ENCODE results near the gene EHMT1.
A peak's percentile ranks its signal among the peaks of the same experiment; 100 is the strongest.
"Not testable (repeated sequence)": the region's sequence is repeated elsewhere in the genome, so short reads cannot be mapped to it uniquely, and the experiment has no call there.

The EHMT1 gene

DNA sequence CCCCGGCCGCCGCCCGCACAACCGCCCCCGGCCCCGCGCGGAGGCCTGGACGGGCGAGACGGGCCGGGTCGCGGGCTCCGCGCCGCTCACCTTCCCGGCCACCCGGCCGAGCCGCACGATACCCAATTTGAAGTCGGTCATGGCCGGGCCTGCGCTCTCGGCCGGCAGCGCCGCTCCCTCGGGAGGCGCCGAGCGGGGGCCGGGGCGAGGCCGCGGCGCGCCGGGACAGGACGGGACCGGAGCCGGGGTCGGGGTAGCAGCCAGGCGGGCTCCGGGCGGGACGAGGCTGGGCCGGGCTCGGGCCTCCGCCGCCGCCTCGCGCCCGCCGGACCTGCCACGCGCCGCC is 28.7 kb upstream of the EHMT1 start:
- DNase-seq (ENCODE audit: extremely low read depth in 1 of 2, low read depth in 1 of 2) = no peak

DNA sequence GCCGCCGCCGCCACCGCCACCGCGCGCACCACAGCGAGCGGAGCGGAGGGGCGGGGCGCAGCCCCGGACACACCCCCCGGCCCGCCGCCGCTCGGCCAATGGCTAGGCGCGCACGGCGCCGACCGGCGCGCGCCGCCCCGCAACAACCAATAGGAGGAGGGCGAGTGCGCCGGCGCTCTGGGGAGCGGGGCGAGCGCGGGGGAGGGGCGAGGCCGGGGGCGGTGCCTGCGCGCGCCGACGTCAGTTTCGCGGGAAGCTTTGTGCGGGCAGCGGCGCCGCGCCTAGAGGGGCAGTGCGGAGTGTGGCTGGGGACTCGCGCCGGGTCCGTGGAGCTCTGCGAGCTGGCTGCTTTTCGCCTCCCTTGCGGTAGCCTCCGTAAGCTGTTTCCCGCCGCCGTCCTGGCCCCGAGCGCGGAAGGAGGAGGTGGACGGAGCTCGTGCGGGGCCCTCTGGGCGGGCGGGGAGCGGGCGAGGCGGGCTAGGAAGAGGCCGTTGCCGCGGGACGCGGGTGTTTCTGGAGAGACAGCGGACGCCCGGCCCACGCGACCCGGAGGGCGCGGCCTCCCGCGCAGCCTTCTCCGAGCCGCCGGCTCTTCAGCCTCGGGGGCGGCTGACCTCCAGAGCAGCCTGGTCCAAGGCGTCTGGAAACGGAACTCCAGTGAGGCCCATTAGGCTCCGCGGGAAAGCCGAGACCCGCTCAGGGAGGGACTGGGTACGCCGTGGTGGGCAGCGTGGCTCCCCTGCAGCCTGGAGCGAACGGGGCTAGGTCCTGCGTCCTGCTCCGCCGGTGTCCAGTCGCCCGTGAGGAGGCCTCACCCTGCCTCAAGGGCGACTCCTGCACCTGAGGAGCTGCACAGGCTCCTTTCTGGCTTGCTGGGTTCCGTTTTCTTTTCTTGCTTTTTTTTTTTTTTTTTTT is 28.1 kb upstream of the EHMT1 start, which contains the start of gene ZMYND19:
Gene ZMYND19, minus strand, starts transcription at position 44 of the 915 bp plus-strand sequence. CDS start 249 bp downstream, outside the sequence.
- DNase-seq (ENCODE audit: extremely low read depth in 1 of 2, low read depth in 1 of 2) = peak; percentile 63 to 88

DNA sequence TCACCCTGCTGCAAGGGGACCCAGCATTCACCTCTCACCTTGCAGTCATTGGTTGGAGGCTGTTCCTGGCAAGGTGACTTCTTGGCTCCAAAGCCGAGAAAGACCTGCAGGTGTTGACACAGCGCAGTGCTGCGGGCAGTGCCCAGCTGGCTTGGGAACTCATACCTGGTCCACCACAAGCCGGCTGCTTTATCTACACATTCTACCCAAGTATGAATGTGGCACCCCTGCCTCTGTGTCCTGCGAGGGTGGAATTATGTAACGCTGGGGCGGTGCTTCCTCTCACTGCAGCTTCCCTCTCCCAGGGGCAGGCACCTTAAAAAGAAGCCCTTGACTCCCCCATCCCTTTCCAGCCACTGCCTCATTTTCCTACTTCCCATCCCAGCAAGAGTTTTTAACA is 26.0 kb upstream of the EHMT1 start:
- no peak for DNase-seq (ENCODE audit: extremely low read depth in 1 of 2, low read depth in 1 of 2)

DNA sequence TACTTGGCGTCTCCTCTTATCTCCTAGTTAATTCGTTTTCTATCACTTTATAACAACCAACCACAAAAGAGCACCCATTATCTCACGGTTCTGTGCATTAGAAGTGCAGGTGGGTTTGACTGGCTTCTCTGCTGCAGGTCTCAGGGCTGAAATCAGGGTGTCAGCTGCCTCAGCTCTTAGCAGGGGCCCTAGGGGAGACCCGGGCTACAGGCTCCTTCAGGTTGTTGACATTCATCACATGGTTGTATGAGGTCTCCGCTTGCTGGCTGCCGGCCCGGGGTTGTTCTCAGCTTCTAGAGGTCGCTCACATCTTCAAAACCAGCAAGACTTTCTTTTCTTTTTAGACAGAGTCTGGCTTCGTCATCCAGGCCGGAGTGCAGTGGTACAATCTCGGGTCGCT is 25.6 kb upstream of the EHMT1 start:
- no peak for DNase-seq (ENCODE audit: extremely low read depth in 1 of 2, low read depth in 1 of 2)

DNA sequence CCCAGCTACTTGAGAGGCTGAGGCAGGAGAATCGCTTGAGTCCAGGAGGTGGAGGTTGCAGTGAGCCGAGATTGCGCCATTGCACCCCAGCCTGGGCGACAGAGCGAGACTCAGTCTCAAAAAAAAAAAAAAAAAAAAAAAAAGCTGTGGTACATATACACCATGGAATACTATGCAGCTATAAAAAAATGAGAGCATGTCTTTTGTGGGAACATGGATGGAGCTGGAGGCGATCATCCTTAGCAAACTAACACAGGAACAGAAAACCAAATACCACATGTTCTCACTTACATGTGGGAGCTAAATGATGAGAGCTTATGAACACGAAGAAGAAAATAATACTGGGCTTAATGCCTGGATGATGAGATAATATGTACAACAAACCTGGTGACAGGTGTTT is 22.2 kb upstream of the EHMT1 start:
- not testable (repeated sequence) for DNase-seq (ENCODE audit: extremely low read depth in 1 of 2, low read depth in 1 of 2)

DNA sequence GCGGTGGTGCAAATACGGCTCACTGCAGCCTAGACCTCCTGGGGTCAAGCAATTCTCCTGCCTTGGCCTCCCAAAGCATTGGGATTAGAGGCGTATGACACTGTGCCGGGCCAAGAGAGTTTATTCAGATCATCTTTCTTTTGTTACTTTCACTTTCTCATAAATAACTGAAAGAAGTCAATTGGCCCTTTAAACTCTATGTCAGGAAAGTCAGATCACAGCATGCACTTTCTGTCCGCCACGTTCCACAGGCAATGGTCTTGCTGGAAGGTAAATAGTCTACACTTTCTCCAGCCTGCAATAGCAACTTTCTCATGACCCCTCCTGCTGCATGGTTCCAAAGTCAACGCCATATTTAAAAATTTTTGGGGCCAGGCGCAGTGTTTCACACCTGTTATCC is 19.9 kb upstream of the EHMT1 start:
- no peak for DNase-seq (ENCODE audit: extremely low read depth in 1 of 2, low read depth in 1 of 2)

DNA sequence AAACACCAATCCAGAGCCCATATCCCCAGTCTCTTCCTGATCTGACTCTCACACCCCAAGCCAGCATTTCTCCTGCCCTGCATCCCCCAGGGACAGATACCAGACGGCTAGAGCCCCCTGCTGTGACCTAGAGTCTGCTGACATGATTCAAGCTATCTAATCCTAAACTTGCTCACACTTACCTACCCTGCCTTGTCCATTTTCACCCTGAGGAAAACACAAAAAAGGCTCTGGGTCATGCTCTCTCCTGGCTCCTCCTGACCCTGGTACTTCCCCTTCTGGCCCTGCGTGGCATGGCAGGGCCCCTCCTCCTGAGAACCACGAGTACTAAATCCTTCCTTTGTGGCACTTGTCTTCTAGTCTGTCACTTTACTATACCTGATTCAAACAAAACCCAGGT is 16.1 kb upstream of the EHMT1 start:
- DNase-seq (ENCODE audit: extremely low read depth in 1 of 2, low read depth in 1 of 2) = no peak

DNA sequence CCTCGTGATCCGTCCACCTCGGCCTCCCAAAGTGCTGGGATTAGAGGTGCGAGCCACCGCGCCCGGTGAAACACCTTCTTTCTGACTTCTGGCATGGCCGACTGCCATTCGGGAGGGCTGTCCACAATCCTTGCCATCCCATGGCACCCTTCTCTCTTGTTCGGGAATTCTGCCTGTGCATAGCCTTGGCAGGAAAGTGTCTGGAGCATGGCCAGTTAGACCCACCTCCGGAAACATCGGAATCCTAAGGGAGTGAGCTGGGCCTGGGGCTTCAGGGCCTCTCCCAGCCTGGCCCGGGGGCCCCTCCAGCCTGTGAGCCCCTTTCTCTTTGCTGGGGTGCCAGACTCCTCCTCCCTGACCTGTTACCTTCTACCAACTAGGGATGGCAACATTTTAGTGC is 14.9 kb upstream of the EHMT1 start:
- no peak for DNase-seq (ENCODE audit: extremely low read depth in 1 of 2, low read depth in 1 of 2)

DNA sequence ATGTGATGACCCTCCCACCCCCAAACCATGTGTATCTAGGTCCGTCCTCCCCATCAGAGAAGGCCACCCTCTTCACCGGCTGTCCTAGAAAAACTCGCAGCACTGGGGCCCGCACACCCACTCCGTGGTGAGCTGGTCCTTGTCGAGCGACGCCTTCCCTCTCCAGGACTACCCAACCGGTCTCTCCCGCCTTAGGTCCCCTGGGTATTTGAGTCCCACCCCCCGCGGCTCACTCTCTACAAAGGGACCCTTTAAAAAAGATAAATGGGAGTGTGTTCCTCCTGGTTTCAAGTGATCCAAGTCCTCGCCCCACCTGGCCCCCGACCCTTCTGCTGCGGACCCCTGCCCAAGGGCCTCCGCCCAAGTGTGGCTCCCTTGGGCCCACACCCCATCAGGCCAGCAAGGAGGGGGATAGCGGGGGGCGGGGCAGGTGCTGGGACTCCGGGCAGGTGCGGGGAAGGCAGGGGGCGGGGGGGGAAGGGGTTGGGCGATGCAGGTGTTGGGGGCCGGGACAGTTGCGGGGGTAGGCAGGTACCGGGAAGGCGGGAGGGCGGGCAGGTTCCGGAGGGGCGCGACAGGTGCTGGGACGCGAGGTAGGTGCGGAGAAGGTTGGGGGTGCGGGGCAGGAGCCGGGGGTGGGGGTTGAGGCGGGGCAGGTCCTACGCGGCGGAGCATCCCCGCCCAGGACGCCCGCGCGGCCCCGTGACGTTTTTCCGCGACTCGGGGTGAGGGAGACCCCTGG is 14.3 kb upstream of the EHMT1 start:
- DNase-seq (ENCODE audit: extremely low read depth in 1 of 2, low read depth in 1 of 2) = no peak

DNA sequence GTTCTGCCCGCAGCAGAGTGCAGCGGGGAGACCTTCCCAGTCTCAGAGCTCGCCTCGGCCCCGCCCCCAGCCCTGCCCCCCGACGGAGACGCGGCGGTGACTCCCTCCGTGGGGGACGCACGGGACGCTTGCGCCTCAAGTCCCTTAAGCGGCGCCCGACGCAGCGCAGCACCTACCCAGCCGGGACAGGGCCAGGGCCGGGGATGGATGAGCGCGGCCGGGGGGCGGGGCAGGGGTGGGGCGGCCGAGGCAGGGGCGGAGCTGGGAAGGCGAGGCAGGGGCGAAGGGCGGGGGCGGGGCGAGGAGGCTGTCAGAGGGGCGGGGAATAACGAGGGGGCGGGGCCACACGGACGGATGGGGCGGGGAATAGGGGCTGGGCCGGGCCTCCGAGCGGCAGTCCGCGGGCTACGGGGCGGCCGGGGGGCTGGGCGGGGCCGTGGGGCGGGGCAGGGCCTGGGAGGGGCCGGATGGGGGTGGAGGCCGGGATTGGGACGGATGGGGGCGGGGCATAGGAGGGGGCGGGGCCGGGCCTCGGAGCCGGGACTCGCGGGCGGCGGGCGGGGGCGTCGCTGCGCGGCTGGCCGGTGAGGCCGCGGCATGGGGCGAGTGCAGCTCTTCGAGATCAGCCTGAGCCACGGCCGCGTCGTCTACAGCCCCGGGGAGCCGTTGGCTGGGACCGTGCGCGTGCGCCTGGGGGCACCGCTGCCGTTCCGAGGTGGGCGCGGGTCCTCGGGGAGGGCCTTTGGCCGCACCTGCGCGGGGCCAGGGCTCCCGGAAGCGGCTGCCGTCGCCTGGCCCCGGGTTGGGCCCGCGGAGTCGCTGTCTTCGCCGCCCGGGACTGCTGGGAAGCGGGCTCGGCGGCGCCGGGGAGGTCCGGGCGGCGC is 13.4 kb upstream of the EHMT1 start, which contains the start of gene ARRDC1:
Gene ARRDC1, plus strand, starts transcription at position 566 of the 884 bp plus-strand sequence. Its CDS starts 32 bp downstream, at position 598.
- DNase-seq (ENCODE audit: extremely low read depth in 1 of 2, low read depth in 1 of 2) = peak; percentile 89 to 93

DNA sequence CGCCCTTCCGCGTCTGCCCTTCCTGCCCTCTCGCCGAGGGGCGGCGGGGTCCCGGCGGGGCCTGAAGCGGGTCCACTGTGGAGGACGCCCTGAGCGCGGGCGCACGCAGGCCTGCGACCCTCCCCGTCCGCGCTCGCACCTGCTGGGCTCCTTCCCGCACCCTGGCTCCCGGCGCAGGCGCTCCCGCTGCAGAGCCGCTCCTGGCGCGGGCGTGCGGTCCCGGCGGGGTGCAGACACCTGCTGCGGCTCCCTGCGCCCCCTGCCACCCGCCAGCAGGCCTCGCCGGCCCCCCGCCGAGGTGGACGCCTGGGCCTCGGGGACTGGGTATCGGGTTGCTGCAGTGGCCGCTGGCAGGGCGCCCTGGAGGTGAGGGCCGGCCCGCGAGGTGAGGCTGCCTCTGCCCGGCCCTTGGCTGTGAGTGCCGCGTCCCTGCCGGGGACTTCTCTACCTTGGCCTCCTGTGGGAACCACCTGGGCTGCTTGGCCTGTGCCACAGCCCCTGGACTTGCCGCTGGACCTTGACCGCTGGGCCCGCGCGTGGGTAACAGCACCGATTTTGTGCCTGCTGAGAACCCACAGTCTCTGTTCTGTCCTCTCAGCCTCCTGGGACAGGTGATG is 12.7 kb upstream of the EHMT1 start:
- no peak for DNase-seq (ENCODE audit: extremely low read depth in 1 of 2, low read depth in 1 of 2)

DNA sequence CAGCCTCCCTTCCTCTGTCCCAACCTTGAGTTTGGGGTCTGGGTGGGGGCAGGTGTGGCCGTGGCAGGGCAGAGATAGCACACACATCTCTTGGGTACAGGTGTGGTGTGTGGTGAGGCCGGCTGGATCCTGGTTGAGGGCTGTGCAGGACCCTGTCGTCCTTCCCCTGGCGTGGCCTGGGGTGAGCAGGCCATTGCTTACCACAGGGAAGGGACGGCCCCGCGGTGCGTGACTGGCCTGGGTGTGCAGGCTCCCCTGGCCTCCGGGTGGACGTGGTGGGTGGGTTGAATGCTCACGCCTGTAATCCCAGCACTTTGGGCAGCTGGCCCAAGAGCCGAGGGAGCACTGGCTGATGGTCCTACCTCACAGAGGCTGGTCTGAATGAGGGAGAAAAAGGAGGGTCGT is 12.1 kb upstream of the EHMT1 start:
- DNase-seq (ENCODE audit: extremely low read depth in 1 of 2, low read depth in 1 of 2) = no peak

DNA sequence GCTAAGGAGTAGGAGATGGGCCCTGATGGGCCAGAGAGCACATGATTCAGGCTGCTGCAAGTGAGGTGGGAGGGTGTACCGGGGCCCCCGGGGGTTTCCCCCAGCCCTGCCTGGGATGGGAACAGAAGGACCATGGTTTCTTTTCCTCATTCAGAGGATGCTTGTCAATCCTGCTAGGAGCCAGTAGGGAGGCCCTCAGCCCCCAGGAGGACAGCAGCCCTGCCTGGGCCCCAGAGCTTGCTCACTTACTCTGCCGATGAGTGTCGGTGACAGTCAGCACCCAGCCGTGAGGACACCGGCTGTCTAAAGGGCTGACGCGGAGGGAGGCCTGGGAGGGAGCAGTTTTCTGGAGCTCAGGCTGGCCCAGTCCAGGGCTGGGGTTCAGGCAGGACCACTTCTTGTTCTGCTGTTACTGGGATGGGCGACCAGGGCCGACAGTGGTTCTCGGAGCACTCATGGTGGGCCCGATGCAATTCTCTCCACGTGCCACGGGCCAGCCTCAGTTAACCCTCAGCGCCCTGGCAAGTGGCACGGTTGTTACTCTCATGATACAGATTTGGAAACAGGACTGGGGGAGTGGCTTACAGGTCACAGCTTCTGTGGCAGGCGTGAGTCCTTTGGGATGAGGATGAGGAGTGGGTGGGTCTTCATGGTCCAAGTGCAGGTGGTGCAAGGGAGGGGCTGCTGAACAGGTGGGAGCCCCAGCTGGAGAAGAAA is 11.5 kb upstream of the EHMT1 start:
- no peak for DNase-seq (ENCODE audit: extremely low read depth in 1 of 2, low read depth in 1 of 2)

DNA sequence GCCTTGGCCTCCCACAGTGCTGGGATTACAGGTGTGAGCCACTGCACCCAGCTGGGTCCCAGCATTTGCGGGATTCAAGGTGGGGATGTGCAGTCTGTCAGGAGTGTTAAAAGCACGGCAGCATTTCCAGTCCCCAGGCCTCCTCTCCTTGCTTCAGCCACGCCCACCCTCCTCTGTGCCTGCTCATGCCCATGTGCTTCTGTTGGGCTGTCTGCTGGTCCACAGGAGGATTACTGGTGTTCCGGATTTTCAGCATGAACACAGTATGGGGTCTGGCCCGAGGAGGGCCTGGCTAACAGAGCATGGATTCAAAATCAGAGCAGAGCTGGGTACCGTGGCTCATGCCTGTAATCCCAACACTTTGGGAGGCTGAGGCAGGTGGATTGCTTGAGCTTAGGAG is 7.9 kb upstream of the EHMT1 start:
- no peak for DNase-seq (ENCODE audit: extremely low read depth in 1 of 2, low read depth in 1 of 2)

DNA sequence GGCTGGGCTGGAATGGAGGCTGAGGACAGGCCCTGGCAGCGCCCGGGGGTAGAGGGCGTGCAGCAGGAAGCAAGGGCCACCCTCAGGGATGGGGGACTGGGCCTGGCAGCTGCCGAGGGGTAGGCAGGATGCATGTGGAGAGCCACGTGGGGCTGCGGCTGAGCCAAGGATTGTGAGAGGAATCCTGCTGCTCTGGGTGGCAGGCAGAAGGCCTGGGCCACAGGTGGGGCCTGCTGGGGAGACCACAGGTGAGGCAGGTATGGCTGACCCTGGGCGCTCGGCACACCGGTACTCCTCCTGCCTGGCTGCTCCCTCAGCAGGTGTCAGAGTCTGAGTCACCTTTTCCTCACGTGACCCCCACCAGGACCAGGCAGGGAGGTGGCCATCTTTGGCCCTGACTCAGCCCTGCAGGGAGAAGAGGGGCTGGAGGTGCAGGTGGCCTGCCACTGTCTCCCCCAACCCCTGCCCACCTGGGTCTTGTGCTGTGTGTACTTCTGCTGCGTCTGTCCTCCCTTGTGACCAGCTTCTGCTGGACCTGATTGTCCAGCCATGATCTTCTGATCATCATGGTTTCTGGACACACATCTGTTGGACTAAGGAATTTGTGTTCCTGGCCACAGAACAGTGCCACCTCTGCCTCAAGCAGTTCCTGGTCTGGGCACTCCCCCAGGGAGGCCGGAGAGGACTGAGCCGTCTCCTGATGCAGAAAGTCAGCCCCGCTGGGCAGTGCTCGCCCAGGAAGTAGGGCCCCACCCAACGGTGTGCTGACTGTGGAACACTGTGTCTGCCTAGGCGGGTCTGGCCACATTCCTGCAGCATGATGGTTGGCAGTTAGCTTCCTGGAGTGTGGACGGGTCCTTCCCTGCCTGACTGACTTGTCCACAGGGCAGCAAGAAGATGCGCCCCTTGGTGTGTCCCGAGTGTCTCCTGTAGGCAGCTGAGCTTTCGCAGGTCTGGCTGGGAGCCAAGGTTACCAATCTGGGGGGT is 6.9 kb upstream of the EHMT1 start:
- DNase-seq (ENCODE audit: extremely low read depth in 1 of 2, low read depth in 1 of 2) = no peak

DNA sequence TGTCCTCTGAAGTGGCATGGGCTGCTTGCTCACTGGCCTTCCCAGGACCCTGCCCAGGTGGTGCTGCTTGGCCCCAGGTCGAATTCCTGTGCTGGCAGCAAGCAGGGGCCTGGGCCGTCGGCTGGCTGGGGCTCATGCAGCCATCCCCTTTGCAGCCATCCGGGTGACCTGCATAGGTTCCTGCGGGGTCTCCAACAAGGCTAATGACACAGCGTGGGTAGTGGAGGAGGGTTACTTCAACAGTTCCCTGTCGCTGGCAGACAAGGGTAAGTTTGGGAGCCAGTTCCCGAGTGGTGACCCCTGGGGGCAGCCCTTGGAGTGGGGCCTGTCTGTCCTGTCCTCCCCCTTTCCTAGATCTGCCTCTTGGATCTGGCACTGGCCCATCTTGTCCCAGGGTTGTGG is 6.1 kb upstream of the EHMT1 start:
- no peak for DNase-seq (ENCODE audit: extremely low read depth in 1 of 2, low read depth in 1 of 2)

DNA sequence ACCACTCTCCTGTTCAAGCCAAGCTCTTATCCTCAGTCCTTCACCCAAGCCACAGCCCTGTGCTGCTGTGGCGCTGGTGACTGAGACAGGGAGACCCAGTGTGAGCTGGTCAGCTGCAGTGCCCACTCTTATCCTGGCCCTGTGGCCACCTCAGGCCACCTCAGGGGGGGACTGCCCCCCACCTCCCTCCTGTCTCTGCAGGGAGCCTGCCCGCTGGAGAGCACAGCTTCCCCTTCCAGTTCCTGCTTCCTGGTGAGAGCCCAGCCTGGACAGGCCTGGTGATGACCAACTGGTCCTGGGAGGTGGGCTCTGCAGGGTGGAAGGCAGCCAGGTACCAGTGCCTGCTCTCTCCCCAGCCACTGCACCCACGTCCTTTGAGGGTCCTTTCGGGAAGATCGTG is 5.5 kb upstream of the EHMT1 start:
- no peak for DNase-seq (ENCODE audit: extremely low read depth in 1 of 2, low read depth in 1 of 2)

DNA sequence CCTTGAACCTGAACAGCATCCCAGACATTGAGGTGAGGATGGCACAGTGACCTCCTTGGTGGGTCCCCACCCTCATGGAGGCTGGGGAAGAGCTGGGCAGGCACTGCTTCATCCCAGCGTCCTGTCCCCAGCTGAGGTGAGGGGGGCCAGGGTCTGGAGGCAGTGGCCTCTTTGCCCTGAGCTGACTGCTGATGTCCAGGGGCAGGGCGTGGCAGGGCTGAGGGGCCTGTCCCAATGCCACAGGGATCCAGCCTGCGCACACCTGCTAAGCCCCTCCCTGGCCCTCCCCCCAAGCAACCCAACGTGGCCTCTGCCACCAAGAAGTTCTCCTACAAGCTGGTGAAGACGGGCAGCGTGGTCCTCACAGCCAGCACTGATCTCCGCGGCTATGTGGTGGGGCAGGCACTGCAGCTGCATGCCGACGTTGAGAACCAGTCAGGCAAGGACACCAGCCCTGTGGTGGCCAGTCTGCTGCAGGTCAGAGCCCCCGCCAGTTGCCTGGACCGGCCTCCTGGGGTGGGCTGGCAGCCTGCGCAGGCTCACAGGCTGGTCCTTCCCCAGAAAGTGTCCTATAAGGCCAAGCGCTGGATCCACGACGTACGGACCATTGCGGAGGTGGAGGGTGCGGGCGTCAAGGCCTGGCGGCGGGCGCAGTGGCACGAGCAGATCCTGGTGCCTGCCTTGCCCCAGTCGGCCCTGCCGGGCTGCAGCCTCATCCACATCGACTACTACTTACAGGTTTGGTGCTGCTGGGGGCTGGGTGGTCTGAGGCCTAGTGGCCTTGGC is 4.9 kb upstream of the EHMT1 start:
- no peak for DNase-seq (ENCODE audit: extremely low read depth in 1 of 2, low read depth in 1 of 2)
